Trophoblast cell (in vitro differentiated cells and primary cell): ENCODE results near the gene CCDC187.

ENCODE experiments used
- DNase-seq, 2 donors: peaks; one replicate each; pipeline ENCODE4 v3.0.0-alpha.2; 2016
- H2AFZ ChIP-seq: 2 replicates; pipeline ENCODE4 v1.6.1; 2013; ENCODE audit warnings: low read length, moderate library complexity, mild to moderate bottlenecking; ENCODE audit not compliant: insufficient read depth, poor library complexity
- H2AK5ac ChIP-seq: 2 replicates; pipeline ENCODE4 v1.6.1; 2013; ENCODE audit warnings: mild to moderate bottlenecking, low read length
- H2BK120ac ChIP-seq: 2 replicates; pipeline ENCODE4 v1.6.1; 2013; ENCODE audit warnings: low read length, mild to moderate bottlenecking, moderate library complexity; ENCODE audit not compliant: insufficient read depth, poor library complexity
- H2BK12ac ChIP-seq: 2 replicates; pipeline ENCODE4 v1.6.1; 2013; ENCODE audit warnings: mild to moderate bottlenecking, low read length, moderate library complexity
- H2BK5ac ChIP-seq: 2 replicates; pipeline ENCODE4 v1.6.1; 2013; ENCODE audit warnings: low read length, low read depth, moderate library complexity, mild to moderate bottlenecking; ENCODE audit not compliant: poor library complexity
- H3K14ac ChIP-seq: 2 replicates; pipeline ENCODE4 v1.6.1; 2013; ENCODE audit warnings: mild to moderate bottlenecking, low read length
- H3K18ac ChIP-seq: 2 replicates; pipeline ENCODE4 v1.6.1; 2013; ENCODE audit warnings: mild to moderate bottlenecking, low read length
- H3K23ac ChIP-seq: 2 replicates; pipeline ENCODE4 v1.6.1; 2013; ENCODE audit warnings: low read length
- H3K27ac ChIP-seq: 2 replicates; pipeline ENCODE4 v1.5.1; 2013; ENCODE audit warnings: low read depth, mild to moderate bottlenecking, inconsistent platforms, low read length, moderate library complexity
- H3K27me3 ChIP-seq: 2 replicates; pipeline ENCODE4 v1.6.1; 2013; ENCODE audit warnings: inconsistent platforms, mild to moderate bottlenecking, low read length, moderate library complexity; ENCODE audit not compliant: insufficient read depth
- H3K36me3 ChIP-seq, 2 experiments: 1 replicate in 1 of 2; 2 replicates in 1 of 2; pipeline ENCODE4 v1.6.1; 2013; ENCODE audit warnings: low read length in 2 of 2, mild to moderate bottlenecking in 2 of 2, moderate library complexity in 1 of 2; ENCODE audit not compliant: insufficient read depth in 2 of 2, control insufficient read depth in 1 of 2
- H3K4ac ChIP-seq: 2 replicates; pipeline ENCODE4 v1.6.1; 2013; ENCODE audit warnings: low read depth, mild to moderate bottlenecking, low read length, moderate library complexity
- H3K4me1 ChIP-seq, 2 experiments: 1 replicate in 1 of 2; 2 replicates in 1 of 2; pipeline ENCODE4 v1.6.1; 2013; ENCODE audit warnings: low read length in 2 of 2, mild to moderate bottlenecking in 2 of 2, moderate library complexity in 1 of 2; ENCODE audit not compliant: insufficient read depth in 2 of 2, control insufficient read depth in 1 of 2
- H3K4me2 ChIP-seq: 2 replicates; pipeline ENCODE4 v1.6.1; 2013; ENCODE audit warnings: inconsistent platforms, mild to moderate bottlenecking, low read length, moderate library complexity
- H3K4me3 ChIP-seq: 2 replicates; pipeline ENCODE4 v1.5.1; 2013; ENCODE audit warnings: mild to moderate bottlenecking, low read depth, low read length, inconsistent platforms
- H3K79me1 ChIP-seq: one replicate; pipeline ENCODE4 v1.6.1; 2013; ENCODE audit warnings: low read length
- H3K79me2 ChIP-seq: 2 replicates; pipeline ENCODE4 v1.6.1; 2013; ENCODE audit warnings: low read length, mild to moderate bottlenecking; ENCODE audit not compliant: control insufficient read depth, insufficient read depth, poor library complexity
- H3K9ac ChIP-seq: 2 replicates; pipeline ENCODE4 v1.6.1; 2013; ENCODE audit warnings: mild to moderate bottlenecking, low read length
- H3K9me3 ChIP-seq: 2 replicates; pipeline ENCODE4 v1.6.1; 2013; ENCODE audit warnings: low read depth, mild to moderate bottlenecking, control low read depth, inconsistent platforms, low read length; ENCODE audit not compliant: insufficient read depth
- H4K12ac ChIP-seq: 2 replicates; pipeline ENCODE4 v1.6.1; 2013; ENCODE audit warnings: low read depth, mild to moderate bottlenecking, low read length, moderate library complexity
- H4K8ac ChIP-seq: 2 replicates; pipeline ENCODE4 v1.6.1; 2013; ENCODE audit warnings: low read depth, mild to moderate bottlenecking, low read length, moderate library complexity
- H4K91ac ChIP-seq: one replicate; pipeline ENCODE4 v1.6.1; 2013; ENCODE audit warnings: low read depth, mild to moderate bottlenecking, low read length, moderate library complexity
- WGBS: extraction: QIAGEN DNeasy Blood & Tissue Kit; methylation state at CpG from one replicate; pipeline ENCODE4 v1.1.7; 2013; ENCODE audit warnings: missing lambda C conversion rate; ENCODE audit not compliant: insufficient read length, insufficient coverage; ENCODE audit errors: extremely low coverage; 5-methylcytosine and 5-hydroxymethylcytosine counted together

Gene CCDC187

GRCh38 chr9:136286359-136286986 is 17.4 kb downstream of the CCDC187 start:
- Histone ChIP-seq H3K79me1 (no peaks in the 10 kb centered on the region), H3K4me3 (no peak overlapping the region), H2BK5ac (no peak overlapping the region), H4K8ac (no peak overlapping the region), H2AK5ac (no peak overlapping the region), H3K4ac (no peak overlapping the region), H3K18ac (no peak overlapping the region), H3K27ac (no peak overlapping the region), H2AFZ (no peak overlapping the region), H3K14ac (no peak overlapping the region), H3K4me2 (no peak overlapping the region), H3K27me3 (peaks cover 4% of the 10 kb centered on the region), H3K23ac (no peak overlapping the region), H4K91ac (no peak overlapping the region), H3K9ac (no peak overlapping the region), H3K4me1 (peaks cover 3 to 6% of the 10 kb centered on the region in 2 experiments), H3K9me3 (no peaks in the 10 kb centered on the region), H4K12ac (no peak overlapping the region), H2BK12ac (no peak overlapping the region), H2BK120ac (no peak overlapping the region), H3K36me3 (no peaks in the 10 kb centered on the region), H3K79me2 (no peaks in the 10 kb centered on the region)
- no peak for DNase-seq
- no CpG with 5 or more reads among the region's 30 CpGs for WGBS

GRCh38 chr9:136285501-136286358 is 18.2 kb downstream of the CCDC187 start:
- H4K91ac ChIP-seq = no peak overlapping the region
- no peak overlapping the region for H3K14ac ChIP-seq
- no peak overlapping the region for H4K8ac ChIP-seq
- H4K12ac ChIP-seq = no peak overlapping the region
- WGBS = no CpG with 5 or more reads among the region's 28 CpGs
- no peak overlapping the region for H3K4ac ChIP-seq
- H3K79me2 ChIP-seq = no peaks in the 10 kb centered on the region
- H3K4me2 ChIP-seq = no peak overlapping the region
- H3K9me3 ChIP-seq = no peaks in the 10 kb centered on the region
- H2AFZ ChIP-seq = no peak overlapping the region
- H3K4me1 ChIP-seq = peaks cover 3 to 6% of the 10 kb centered on the region in 2 experiments
- H2BK5ac ChIP-seq = no peak overlapping the region
- H2BK12ac ChIP-seq = no peak overlapping the region
- H3K9ac ChIP-seq = no peak overlapping the region
- no peak overlapping the region for H2BK120ac ChIP-seq
- H3K4me3 ChIP-seq = no peak overlapping the region
- H3K36me3 ChIP-seq = no peaks in the 10 kb centered on the region
- DNase-seq = no peak
- H3K27ac ChIP-seq = no peak overlapping the region
- no peak overlapping the region for H2AK5ac ChIP-seq
- H3K18ac ChIP-seq = no peak overlapping the region
- no peak overlapping the region for H3K23ac ChIP-seq
- H3K27me3 ChIP-seq = peaks cover 4% of the 10 kb centered on the region
- no peaks in the 10 kb centered on the region for H3K79me1 ChIP-seq

- Histone ChIP-seq H3K27ac (no peak overlapping the region), H3K18ac (no peak overlapping the region), H3K36me3 (no peaks in the 10 kb centered on the region), H4K12ac (no peak overlapping the region), H2AK5ac (no peak overlapping the region), H2BK120ac (no peak overlapping the region), H3K4me2 (no peak overlapping the region), H4K91ac (no peak overlapping the region), H3K27me3 (peaks cover 4% of the 10 kb centered on the region), H3K9ac (no peak overlapping the region), H3K4me1 (peaks cover 3 to 6% of the 10 kb centered on the region in 2 experiments), H2AFZ (no peak overlapping the region), H3K14ac (no peak overlapping the region), H3K4me3 (no peak overlapping the region), H3K9me3 (peaks cover 3% of the 10 kb centered on the region), H2BK12ac (no peak overlapping the region), H2BK5ac (no peak overlapping the region), H3K79me2 (no peaks in the 10 kb centered on the region), H3K79me1 (no peaks in the 10 kb centered on the region), H4K8ac (no peak overlapping the region), H3K4ac (no peak overlapping the region), H3K23ac (no peak overlapping the region)
- DNase-seq = no peak
- no CpG with 5 or more reads among the region's 19 CpGs for WGBS
Observed at GRCh38 chr9:136284951-136285350, 18.9 kb downstream of the CCDC187 start.

DNA sequence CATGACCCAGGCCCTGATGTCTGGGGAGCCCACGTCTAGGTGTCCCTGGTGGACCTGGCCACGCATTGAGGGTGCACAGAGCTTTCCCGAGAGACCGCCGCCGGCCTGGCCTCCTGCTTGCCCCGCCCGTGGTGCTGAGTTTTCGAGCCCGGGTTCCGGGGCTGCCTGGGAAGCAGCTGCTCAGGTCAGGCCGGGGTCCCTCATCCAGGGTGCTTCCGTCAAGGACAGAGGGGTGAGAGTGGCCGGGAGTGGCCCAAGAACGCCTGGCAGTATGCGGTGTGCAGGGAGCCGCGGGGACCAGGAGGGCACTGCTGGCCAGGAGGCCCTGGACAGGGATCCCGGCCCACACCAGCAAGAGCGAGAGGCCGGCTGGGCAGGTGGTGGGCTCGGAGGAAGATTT is 19.6 kb downstream of the CCDC187 start:
- Histone ChIP-seq H3K14ac (no peak overlapping the region), H3K79me2 (no peaks in the 10 kb centered on the region), H4K91ac (no peak overlapping the region), H3K4me3 (no peak overlapping the region), H4K8ac (no peak overlapping the region), H2AFZ (no peak overlapping the region), H3K27me3 (peaks cover 4% of the 10 kb centered on the region), H4K12ac (no peak overlapping the region), H2BK5ac (no peak overlapping the region), H3K4me2 (no peak overlapping the region), H2AK5ac (no peak overlapping the region), H3K4ac (no peak overlapping the region), H3K23ac (no peak overlapping the region), H3K9ac (no peak overlapping the region), H3K4me1 (peaks cover 3 to 6% of the 10 kb centered on the region in 2 experiments), H3K27ac (no peak overlapping the region), H2BK120ac (no peak overlapping the region), H2BK12ac (no peak overlapping the region), H3K9me3 (peaks cover 3% of the 10 kb centered on the region), H3K36me3 (no peaks in the 10 kb centered on the region), H3K18ac (no peak overlapping the region), H3K79me1 (no peaks in the 10 kb centered on the region)
- no peak for DNase-seq
- no CpG with 5 or more reads among the region's 22 CpGs for WGBS
